Measurements from ENCODE around the gene CASZ1.

Gene CASZ1

GRCh38 chr1:10723317-10723716, 73.1 kb downstream of the CASZ1 start:
- DNase-seq: no peak

GRCh38 chr1:10722803-10723202, 73.6 kb downstream of the CASZ1 start:
- DNase-seq: no peak

GRCh38 chr1:10721381-10722321, 74.8 kb downstream of the CASZ1 start:
- no peak for DNase-seq

- DNase-seq: no peak
These were observed 75.8 kb downstream of the CASZ1 start for GRCh38 chr1:10720635-10721034.

GRCh38 chr1:10718083-10718415, 78.4 kb downstream of the CASZ1 start:
- DNase-seq: no peak

GRCh38 chr1:10717296-10718082, 79.0 kb downstream of the CASZ1 start:
- no peak for DNase-seq

- DNase-seq: no peak
These were observed 79.6 kb downstream of the CASZ1 start for GRCh38 chr1:10716840-10717239.

- DNase-seq: no peak
These were observed 81.9 kb downstream of the CASZ1 start for GRCh38 chr1:10714337-10715114.

GRCh38 chr1:10713614-10714013, 82.8 kb downstream of the CASZ1 start:
- no peak for DNase-seq

GRCh38 chr1:10712568-10713362, 83.7 kb downstream of the CASZ1 start:
- DNase-seq: no peak

GRCh38 chr1:10710489-10710888, 86.0 kb downstream of the CASZ1 start:
- peak; percentile 24 for DNase-seq

- DNase-seq: no peak
These were observed 86.8 kb downstream of the CASZ1 start for GRCh38 chr1:10709646-10710045.

- DNase-seq: no peak
These were observed 87.3 kb downstream of the CASZ1 start for GRCh38 chr1:10709165-10709564.

GRCh38 chr1:10708757-10709156, 87.7 kb downstream of the CASZ1 start:
- DNase-seq: no peak

GRCh38 chr1:10707208-10707607, 89.2 kb downstream of the CASZ1 start:
- DNase-seq: no peak

- no peak for DNase-seq
These were observed 90.0 kb downstream of the CASZ1 start for GRCh38 chr1:10706376-10706913.

- DNase-seq: no peak
These were observed 90.5 kb downstream of the CASZ1 start for GRCh38 chr1:10705953-10706352.

GRCh38 chr1:10704368-10704882, 92.0 kb downstream of the CASZ1 start:
- DNase-seq: peak; percentile 65

- no peak for DNase-seq
These were observed 92.7 kb downstream of the CASZ1 start for GRCh38 chr1:10703702-10704101.

- peak; percentile 62 for DNase-seq
These were observed 95.3 kb downstream of the CASZ1 start for GRCh38 chr1:10701145-10701544.

GRCh38 chr1:10699470-10699835, 97.0 kb downstream of the CASZ1 start:
- DNase-seq: no peak

All from NCI-H69 (cell line).